OCI-LY7 (cell line): ENCODE measurements around the gene HIVEP2. TPM values are rescaled to one million over a fixed set of nuclear protein-coding genes. Genes with fewer than 3 reads are reported as not detected.

Source experiments
- BruUV-seq: library from RNA; stranded (reverse); fragments of 400-500 nt; replicated peaks from 2 replicates; lab custom pipeline; 2021; lab: Mats Ljungman, UMichigan
- CTCF ChIA-PET: fragments of 300-600 bp; sonication (Branson Sonifier 250); formaldehyde crosslinking; loops from one replicate; lab custom pipeline; 2022; ENCODE audit warnings: antibody characterized with exemption; ENCODE audit not compliant: unreplicated experiment; lab: Charles Lee
- POLR2A ChIA-PET: fragments of 300-600 bp; sonication (Branson Sonifier 250); formaldehyde crosslinking; loops from one replicate; lab custom pipeline; 2022; ENCODE audit warnings: antibody characterized with exemption; lab: Charles Lee
- DNase-seq: peaks from one replicate; pipeline ENCODE4 v3.0.0-alpha.2; 2015; ENCODE audit warnings: low spot score
- H2AFZ ChIP-seq: fragments of 200-600 bp; sonication (generic), shearing (Covaris generic); 2 replicates; pipeline ENCODE4 v1.6.1; 2014; ENCODE audit warnings: mild to moderate bottlenecking, antibody characterized with exemption, low read length, moderate library complexity
- H3K27ac ChIP-seq: fragments of 200-600 bp; sonication (generic); 2 replicates; pipeline ENCODE4 v1.5.1; 2014; ENCODE audit warnings: mixed run types, low read depth, mild to moderate bottlenecking, moderate library complexity, low read length, inconsistent platforms; ENCODE audit not compliant: poor library complexity, severe bottlenecking
- H3K36me3 ChIP-seq: fragments of 200-600 bp; sonication (generic); 2 replicates; pipeline ENCODE4 v1.6.1; 2014; ENCODE audit warnings: mild to moderate bottlenecking, antibody characterized with exemption, low read length, moderate library complexity, mixed read lengths; ENCODE audit not compliant: insufficient read depth
- H3K4me1 ChIP-seq: fragments of 200-600 bp; sonication (generic); 2 replicates; pipeline ENCODE4 v1.5.1; 2014; ENCODE audit warnings: mild to moderate bottlenecking, low read length; ENCODE audit not compliant: insufficient read depth, poor library complexity, severe bottlenecking
- H3K4me2 ChIP-seq: fragments of 200-600 bp; sonication (generic); 2 replicates; pipeline ENCODE4 v1.6.1; 2014; ENCODE audit warnings: mild to moderate bottlenecking, low read length
- H3K4me3 ChIP-seq: fragments of 200-600 bp; sonication (generic); 2 replicates; pipeline ENCODE4 v1.5.1; 2014; ENCODE audit warnings: mild to moderate bottlenecking, low read depth, low read length; ENCODE audit not compliant: poor library complexity, severe bottlenecking
- H3K79me2 ChIP-seq: fragments of 200-600 bp; sonication (generic); 2 replicates; pipeline ENCODE4 v1.6.1; 2016; ENCODE audit warnings: low read depth, mild to moderate bottlenecking, low read length, moderate library complexity, mixed read lengths; ENCODE audit not compliant: insufficient read depth
- H3K9me2 ChIP-seq: fragments of 200-600 bp; sonication (generic); 2 replicates; pipeline ENCODE4 v1.6.1; 2016; ENCODE audit warnings: mild to moderate bottlenecking, low read length, mixed read lengths; ENCODE audit not compliant: insufficient read depth
- H3K9me3 ChIP-seq: fragments of 200-600 bp; sonication (generic); 2 replicates; pipeline ENCODE4 v1.6.1; 2014; ENCODE audit warnings: mild to moderate bottlenecking, mixed run types, low read length, mixed read lengths
- H4K20me1 ChIP-seq: fragments of 200-600 bp; sonication (generic); 2 replicates; pipeline ENCODE4 v1.6.1; 2014; ENCODE audit warnings: mild to moderate bottlenecking, antibody characterized with exemption, low read length, moderate library complexity, mixed read lengths; ENCODE audit not compliant: insufficient read depth
- EZH2phosphoT487 ChIP-seq: fragments of 200-600 bp; sonication (generic); IDR thresholded peaks from 2 replicates; pipeline ENCODE4 v1.6.1; 2018; ENCODE audit warnings: low read depth, borderline replicate concordance, mild to moderate bottlenecking, mixed run types, antibody characterized with exemption, low read length, moderate library complexity, mixed read lengths
- intact Hi-C: fragments of 100-400 bp; cut with micrococcal nuclease; formaldehyde crosslinking; loops from one replicate; pipeline ENCODE4 v1.10.0; 2022; ENCODE audit not compliant: unreplicated experiment
- total RNA-seq, 2 experiments: library from RNA; depleted of rRNA in 1 of 2; stranded (reverse); fragments of >200 nt in 1 of 2; shearing (Covaris generic) in 1 of 2; gene quantifications; 2 replicates each; pipeline ENCODE4 v1.2.3, GENCODE V29; 2014 to 2022
- TF ChIP-seq, protein P1 (sequence below): fragments of 200-600 bp; sonication (generic); conservative IDR thresholded peaks from 2 replicates; pipeline ENCODE4 v1.5.1; 2014; ENCODE audit warnings: mild to moderate bottlenecking, antibody characterized with exemption, low read length, moderate library complexity, mixed read lengths

Gene HIVEP2
- total RNA-seq, 2 experiments from 2014 or later, result 18.8 to 24.6 TPM

DNA sequence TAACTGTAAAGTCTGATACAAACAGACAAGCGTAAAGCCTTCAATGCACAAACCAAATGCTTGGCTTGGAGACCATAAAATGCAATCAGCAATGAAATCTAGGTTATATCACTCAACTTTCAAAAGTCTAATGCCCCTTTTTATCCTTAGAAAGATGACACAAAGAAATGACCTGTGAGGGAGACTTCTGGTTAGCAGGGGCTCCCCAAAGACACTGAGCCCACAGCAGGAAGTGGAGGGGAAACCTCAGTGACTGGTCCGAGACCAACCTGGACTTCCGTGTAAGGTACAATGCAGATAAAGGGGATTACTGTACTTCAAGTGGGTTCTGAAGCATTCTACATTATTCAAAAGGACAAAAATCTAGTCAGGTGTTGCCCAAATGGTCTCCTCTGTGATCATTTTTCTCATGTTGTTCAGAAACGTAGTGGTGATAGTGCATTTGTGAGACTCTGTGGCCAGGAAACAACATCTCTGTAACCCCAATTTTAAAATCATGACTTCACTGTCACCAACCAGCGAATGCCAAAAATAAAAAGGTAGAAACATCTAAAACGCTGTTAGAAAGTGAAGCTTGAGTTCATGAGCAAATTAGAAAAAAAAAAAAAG is 88.2 kb downstream of the HIVEP2 start:
- peaks cover 14% of the 10 kb centered on the region; the same call in 1 of the 2 replicates for H3K36me3 ChIP-seq
- intact Hi-C loops, result loop anchor here (1.0 to 2.0 kb wide), 4 partner anchors 14 to 88 kb away; partner anchors contain the start of gene HIVEP2
- H3K9me2 ChIP-seq, result no peaks in the 10 kb centered on the region
- TF ChIP-seq, protein P1, sequence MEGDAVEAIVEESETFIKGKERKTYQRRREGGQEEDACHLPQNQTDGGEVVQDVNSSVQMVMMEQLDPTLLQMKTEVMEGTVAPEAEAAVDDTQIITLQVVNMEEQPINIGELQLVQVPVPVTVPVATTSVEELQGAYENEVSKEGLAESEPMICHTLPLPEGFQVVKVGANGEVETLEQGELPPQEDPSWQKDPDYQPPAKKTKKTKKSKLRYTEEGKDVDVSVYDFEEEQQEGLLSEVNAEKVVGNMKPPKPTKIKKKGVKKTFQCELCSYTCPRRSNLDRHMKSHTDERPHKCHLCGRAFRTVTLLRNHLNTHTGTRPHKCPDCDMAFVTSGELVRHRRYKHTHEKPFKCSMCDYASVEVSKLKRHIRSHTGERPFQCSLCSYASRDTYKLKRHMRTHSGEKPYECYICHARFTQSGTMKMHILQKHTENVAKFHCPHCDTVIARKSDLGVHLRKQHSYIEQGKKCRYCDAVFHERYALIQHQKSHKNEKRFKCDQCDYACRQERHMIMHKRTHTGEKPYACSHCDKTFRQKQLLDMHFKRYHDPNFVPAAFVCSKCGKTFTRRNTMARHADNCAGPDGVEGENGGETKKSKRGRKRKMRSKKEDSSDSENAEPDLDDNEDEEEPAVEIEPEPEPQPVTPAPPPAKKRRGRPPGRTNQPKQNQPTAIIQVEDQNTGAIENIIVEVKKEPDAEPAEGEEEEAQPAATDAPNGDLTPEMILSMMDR, result no peak
- no peak for TF ChIP-seq EZH2phosphoT487
- H3K4me1 ChIP-seq, result peaks cover 91% of the 10 kb centered on the region
- peak; percentile 63 for DNase-seq
- POLR2A ChIA-PET, result interaction anchor here (0.6 to 2.9 kb wide), 12 partner anchors 9 to 308 kb away, joined by 3 to 10 read pairs (median 4); no protein-coding TSS in a partner anchor
- TSS peak; percentile 81 for BruUV-seq
- H3K27ac ChIP-seq, result peak overlapping the region; percentile 94
- H3K4me3 ChIP-seq, result peak overlapping the region; percentile 61
- CTCF ChIA-PET, result no interaction called here
- peaks cover 57% of the 10 kb centered on the region; the same call in 1 of the 2 replicates for H3K79me2 ChIP-seq
- H3K4me2 ChIP-seq, result peak overlapping the region; percentile 91
- H2AFZ ChIP-seq, result peak overlapping the region; percentile 46; the same call in 1 of the 2 replicates
- no peaks in the 10 kb centered on the region for H4K20me1 ChIP-seq
- no peaks in the 10 kb centered on the region for H3K9me3 ChIP-seq

DNA sequence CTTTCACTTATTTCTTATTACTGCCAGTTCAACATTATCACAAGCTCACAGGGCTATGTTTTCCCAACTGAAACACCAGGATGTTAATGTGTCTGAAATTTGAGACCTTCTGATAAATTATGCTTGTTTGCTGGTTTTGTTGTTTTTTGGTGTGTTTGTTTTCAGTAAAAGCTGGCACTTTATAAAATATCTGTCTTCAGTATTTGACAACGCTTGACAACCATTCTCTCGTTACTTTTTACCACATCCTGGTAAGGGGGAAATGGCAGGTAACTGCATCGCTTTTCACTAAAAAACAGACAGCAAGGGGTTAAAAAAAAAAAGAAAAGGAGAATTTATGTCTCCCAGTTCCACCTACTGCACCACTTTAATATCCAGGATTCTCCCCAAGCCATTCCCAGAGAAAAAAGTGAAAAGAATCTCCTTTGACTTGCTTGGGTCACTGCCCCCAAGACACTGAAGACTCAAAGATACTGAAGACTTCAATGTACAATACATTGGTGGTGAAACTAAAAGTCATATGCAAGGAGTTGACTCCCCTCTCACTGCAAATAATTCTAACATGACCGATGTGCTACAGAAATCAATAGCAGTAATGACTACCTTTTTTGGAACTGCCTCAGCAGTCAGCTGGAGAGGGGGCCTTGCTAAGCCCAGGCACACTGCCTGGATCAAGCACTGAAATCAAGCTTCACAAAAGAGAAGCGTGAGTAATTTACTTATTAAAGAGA is 88.9 kb downstream of the HIVEP2 start:
- intact Hi-C loops, result loop anchor here (2.0 kb wide), 3 partner anchors 13 to 89 kb away; partner anchors contain the start of gene HIVEP2
- Histone ChIP-seq H3K4me2 (peak overlapping the region; percentile 91), H3K79me2 (peaks cover 58% of the 10 kb centered on the region; the same call in 1 of the 2 replicates), H3K27ac (peak overlapping the region; percentile 94), H3K4me1 (peaks cover 91% of the 10 kb centered on the region), H4K20me1 (no peaks in the 10 kb centered on the region), H3K9me2 (no peaks in the 10 kb centered on the region), H3K9me3 (no peaks in the 10 kb centered on the region), H2AFZ (no peak overlapping the region), H3K4me3 (peak overlapping the region; percentile 61), H3K36me3 (peaks cover 14% of the 10 kb centered on the region; the same call in 1 of the 2 replicates)
- TF ChIP-seq, protein P1, result no peak
- TF ChIP-seq EZH2phosphoT487, result no peak
- BruUV-seq, result no TSS peak
- DNase-seq, result no peak
- CTCF ChIA-PET, result no interaction called here
- POLR2A ChIA-PET, result interaction anchor here (0.9 to 2.9 kb wide), 5 partner anchors 8 to 83 kb away, joined by 3 to 10 read pairs (median 9); no protein-coding TSS in a partner anchor
